Stomach (tissue), 4 donors: ENCODE data around the gene KRT5.

Experiments
- CTCF ChIP-seq, 7 experiments: fragments of 450-650 bp in 4 of 7; fragments of 200-600 bp in 3 of 7; sonication (generic) in 3 of 7; IDR thresholded peaks; one replicate each; pipeline ENCODE4 v1.5.1; 2016 to 2019; ENCODE audit warnings: antibody characterized with exemption in 7 of 7, control low read depth in 2 of 7, mild to moderate bottlenecking in 1 of 7
- POLR2A ChIP-seq, 4 donors: fragments of 450-650 bp; IDR thresholded peaks; one replicate each; pipeline ENCODE4 v1.6.1; 2016; ENCODE audit warnings: antibody characterized with exemption in 4 of 4, control low read depth in 2 of 4, mild to moderate bottlenecking in 1 of 4, moderate library complexity in 1 of 4
- POLR2AphosphoS5 ChIP-seq, 3 donors: sonication (generic); formaldehyde crosslinking; IDR thresholded peaks; one replicate each; pipeline ENCODE4 v1.6.1; 2016; ENCODE audit warnings: antibody characterized with exemption in 3 of 3

DNA sequence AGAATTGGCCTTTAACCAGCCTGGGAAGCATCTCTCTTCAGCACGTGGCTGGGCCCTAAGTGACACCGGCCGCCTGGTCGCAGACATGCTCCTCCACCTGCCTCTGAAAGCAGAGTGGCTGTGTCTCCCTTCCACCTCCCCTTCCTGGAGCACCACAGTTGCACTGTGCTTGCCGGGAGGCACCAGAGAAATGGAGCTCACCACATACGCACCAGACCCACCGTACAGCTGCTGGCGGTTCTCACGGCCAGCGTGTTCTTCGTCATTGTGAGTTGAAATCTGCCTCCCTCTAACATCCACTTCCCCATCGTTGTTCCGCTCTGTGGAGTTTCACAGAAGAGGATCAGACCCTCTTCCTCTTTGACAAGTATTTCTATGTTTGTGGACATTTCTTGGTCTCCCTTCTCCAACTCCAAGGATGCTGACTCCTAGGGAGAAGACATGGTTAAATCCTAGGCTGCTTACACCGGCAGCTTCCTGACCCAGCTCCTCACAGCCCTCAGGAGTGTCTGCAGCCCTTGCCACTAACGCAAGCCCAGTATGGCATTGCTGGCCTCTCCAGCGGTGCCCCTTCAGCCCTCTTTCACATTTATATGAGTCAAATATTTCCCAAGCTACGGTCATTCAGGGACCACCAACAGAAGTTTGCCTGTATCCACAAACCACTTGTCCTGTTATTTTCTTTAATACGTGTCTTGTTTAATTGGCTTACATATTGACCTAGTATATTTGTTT, 11.5 kb upstream of the KRT5 start:
- TF ChIP-seq CTCF (IDR thresholded peaks at IDR 0.05): no peak
- TF ChIP-seq POLR2A (IDR thresholded peaks at IDR 0.05): no peak
- no peak for TF ChIP-seq POLR2AphosphoS5 (IDR thresholded peaks at IDR 0.05)
